GM21381 (cell line): Measurements from ENCODE around the gene TNFRSF14.

Experiments
- ATAC-seq: cut with Tn5 transposase; IDR thresholded peaks from one replicate; pipeline ENCODE4 v1.9.1; 2021; ENCODE audit warnings: mild to moderate bottlenecking, moderate library complexity; ENCODE audit not compliant: unreplicated experiment

The TNFRSF14 gene

GRCh38 chr1:2597441-2598328 is 41.5 kb downstream of the TNFRSF14 start:
- no peak for ATAC-seq

DNA sequence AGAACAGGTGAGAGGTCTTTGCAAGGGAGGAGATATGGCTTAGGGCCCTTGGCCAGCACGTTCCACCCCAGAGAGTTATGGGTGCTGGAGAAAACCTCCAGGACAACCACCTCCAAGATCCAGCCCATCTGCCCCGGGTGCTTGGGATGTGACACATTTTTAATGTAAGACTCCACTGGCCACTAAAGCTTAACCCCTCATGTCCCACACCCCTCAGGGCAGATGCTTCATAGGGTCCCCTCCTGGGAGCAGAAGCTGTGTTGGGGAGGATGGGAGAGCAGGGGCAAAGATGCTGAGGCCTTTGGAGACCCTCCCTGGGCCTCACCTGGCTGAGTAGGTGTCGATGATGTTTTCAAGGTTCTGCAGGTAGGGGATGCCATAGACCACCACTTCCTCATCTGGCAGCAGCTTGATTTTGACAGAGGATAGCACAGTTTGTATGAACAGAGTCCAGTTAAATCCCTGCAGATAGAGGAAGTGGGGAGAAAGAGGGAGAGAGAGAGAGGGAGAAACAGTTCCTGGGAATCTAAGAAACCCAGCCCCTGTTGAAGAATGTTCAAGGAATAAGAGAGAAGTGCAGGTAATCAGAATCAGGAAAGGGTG is 42.3 kb downstream of the TNFRSF14 start:
- no peak for ATAC-seq

DNA sequence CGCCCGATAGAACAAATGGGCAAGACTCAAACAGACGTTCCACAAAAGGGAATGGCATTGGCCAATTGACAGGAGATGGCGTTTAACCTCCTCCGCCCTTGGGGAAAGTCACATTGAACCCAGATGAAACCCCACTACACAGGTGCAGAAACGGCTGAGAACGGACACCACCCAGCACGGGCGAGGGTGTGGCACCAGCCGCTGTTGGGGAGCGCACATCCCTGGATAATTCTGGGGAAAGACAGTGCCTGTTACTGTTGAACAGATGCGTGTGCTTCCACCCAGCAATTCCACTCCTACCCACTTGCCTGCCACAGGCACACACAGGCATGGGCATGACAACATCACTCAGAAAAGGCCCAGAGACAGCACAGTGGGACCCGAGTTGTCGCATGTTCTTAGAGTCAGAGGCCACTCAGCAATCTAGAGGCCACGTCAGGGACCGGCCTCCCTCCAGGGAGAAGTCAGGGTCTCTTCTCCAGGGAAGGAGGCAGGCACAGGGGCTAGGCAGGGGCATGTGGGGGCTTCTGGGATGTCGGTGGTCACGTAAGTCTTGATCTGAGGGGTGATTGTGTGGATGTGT is 45.6 kb downstream of the TNFRSF14 start:
- no peak for ATAC-seq

DNA sequence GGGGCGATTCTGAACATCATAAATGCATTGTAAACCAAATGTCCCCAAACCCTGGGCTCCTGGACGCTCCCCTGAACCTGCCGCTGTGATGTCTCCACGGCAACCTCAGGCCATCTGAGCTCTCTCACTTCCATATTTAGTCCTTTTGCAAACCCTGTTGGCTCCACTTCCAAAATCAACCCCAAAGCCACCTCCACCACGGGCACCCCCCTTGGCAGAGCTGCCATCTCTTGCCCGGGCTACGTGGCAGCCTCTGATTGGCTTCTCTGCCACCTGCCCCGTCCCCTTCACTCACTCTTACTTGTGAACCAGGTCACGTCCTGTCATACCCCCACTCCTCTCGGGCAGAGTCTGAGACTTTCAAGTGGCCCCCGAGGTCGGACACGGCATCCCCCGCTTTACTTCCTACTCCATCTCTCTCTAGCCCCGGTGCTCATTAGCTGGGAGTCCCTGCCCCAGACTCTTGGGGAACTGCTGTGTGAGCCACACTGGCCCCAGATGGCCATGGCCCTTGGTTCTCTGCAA is 46.2 kb downstream of the TNFRSF14 start:
- ATAC-seq: no peak

- no peak for ATAC-seq
Observed at GRCh38 chr1:2602866-2603520, 46.8 kb downstream of the TNFRSF14 start.

DNA sequence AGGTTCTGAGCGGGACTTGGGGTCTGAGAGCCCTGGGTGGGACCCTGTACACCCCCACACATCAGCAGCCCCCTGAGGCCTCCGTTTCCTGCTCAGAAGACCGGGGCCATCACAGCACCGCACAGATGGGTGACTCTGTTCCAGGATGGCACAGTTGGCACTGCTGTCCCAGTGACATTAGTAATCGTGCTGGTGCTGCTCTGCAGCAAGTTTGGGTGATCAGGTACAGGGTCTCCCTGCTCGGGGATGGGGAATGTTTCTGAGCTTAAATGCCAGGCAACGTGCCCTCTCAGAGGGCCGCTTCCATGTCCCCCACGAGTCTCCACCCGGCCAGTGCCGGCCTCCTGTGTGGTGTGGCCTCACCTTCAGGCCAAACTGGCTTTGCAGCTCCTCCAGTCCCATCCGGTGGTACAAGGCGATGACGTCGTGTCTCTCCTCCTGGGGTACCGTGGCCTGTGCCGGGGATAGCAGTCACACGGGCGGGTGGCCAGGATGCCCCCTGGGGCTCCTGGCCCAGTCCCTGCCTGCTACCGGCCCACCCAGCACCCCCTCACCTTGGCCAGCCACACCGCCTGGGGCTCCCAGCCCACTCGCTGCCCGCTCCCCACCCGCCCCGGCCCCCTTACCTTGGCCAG is 47.5 kb downstream of the TNFRSF14 start:
- ATAC-seq: no peak

DNA sequence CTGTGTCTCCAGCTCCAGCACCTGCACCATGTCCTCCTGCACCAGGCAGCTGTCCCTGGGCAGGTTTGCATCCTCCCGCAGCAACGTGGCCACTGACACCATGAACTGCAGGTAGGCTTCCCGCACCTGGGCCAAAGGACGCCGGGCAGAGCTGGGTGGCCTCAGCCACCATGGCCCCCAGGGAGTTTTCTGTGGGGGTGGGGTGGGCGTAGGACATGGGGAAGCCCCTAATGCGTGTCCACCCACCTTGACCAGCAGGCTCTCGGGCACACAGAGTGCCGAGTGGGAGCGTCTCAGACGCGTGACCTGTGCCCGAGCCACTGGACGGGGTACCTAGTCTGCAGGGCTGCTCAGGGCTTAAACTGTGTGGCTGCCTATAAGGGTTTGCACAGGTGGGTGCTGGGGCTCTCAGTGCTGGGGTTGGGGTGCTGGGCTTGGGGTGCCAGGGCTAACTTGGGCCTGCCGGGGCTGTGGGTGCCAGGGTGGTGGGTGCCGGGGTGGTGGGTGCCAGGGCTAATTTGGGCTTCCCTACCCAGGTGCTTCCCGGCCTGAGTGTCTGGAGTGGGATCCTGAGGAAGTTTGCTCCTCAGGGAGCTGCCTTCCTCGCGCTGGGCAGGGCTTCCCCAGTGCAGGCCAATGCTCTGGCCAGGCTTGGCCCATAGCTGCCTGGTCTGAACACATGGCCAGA is 48.1 kb downstream of the TNFRSF14 start:
- no peak for ATAC-seq

DNA sequence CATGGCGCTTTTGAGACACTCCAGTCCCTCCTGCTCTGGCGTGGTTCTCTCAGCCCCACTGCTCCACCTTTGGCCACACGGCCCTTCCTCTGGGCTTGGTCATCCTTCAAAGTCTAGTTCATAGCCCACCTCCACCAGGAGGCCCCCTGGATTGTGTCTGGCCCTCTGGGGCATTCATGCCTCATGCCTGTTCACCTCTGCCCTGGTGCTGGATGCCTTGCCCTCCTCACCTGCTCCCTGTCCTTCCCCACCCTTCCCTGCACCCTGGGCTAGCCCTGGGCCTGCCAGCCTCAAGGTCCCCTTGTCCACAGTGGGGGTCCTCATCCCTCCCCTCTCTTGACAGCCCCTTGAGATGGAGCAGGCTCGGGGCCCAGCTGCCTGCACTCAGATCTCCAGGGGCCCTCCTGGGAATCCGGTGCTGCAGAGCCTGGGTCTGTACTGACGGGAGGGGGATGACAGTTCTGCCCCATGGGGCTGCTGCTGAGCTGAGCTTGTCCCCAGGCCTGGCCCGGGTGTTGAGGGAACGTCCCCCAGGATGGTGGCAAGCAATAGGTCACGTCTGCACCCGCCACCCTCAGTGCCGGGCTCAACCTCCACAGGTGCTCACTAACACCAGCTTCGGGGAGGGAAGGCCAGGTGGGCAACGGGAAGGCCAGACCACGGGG is 48.8 kb downstream of the TNFRSF14 start:
- no peak for ATAC-seq

DNA sequence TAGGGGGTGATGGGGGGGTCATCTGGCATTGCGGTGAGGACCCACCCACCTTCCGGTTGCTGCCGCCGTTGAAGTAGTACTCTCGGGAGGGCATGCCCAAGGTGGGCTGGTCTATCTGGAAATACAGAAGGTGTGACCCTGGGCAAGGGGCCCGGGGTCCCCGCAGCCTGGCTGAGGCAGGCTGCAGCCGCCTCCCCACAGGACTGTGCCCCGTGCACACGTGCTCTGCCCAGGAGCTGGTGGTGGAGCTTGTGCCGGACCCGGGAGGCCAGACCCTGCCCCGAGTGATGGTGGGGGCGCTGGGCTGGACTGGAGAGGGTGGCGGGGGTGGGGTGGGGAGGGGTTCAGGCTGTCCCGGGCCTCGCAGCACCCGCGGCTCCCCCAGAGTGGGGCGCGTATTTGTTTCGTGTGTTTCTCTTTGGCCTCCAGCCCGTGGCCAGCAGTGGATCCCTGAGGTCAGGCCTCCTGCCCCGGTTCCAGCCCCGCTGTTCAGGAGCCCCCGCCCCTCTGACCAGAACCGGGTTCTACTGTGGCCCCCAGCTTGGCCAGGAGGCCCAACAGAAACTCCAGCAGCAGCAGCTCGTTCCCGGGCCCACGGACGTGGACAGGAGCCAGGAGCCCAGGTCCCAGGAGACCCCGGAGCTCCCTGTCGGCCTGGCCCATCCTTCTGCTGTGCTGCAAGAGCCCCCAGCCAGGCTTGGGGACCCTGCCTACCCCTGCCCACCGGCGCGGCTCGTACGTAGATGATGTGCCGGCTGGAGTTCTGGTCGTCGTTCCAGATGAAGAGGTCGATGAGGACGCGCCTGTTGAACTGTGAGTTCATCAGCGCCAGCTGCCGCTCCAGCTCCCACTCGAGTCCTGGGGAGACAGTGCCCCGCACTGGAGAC is 49.6 kb downstream of the TNFRSF14 start:
- ATAC-seq: no peak

DNA sequence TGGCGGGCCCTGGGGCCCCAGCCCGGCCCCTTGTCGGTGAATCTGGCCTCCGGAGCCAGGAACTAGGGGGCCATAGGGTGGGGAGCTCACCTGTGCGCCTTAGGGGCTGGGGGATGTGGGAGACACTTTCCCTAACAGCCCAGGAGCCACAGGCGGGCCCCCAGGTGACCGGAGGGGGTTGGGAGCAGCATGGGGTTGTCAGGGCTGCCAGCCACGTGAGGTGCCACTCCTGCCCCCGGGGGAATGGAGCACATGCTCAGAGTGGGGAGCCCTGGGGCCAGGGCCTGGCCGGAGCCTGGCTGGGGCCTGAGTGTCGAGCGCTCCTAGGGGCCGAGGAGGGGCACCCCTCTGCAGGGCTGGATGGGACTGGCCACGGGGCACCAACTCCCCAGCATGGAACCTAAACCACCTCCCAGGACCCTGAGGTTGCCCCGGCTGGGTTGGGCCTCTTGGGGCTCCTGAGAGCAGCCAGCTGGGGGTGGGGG is 50.3 kb downstream of the TNFRSF14 start:
- no peak for ATAC-seq

GRCh38 chr1:2606881-2607621 is 50.9 kb downstream of the TNFRSF14 start:
- ATAC-seq: no peak

DNA sequence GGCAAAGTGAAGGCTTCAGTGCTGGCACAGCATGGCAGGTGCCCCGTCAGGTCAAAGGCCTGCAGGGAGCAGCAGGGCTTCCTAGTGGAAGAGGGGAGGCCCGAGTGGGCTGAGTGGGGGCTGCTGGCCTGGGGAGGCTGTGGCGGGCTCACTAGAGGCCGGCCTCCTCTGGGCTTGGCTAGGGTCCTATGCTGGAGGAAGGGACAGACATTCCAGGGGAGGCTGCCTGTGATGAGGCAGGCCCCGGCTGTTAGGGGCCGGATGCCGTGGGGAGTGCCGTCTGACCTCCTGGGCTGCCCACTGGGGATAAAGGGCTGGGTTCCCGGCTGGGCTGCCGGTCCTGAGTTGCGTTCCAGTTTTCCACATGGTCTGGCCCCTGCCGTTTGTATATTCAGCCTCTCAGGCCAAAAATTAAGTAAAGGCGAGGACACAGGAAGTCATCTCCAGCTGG is 51.5 kb downstream of the TNFRSF14 start:
- ATAC-seq: no peak

- ATAC-seq: no peak
Observed at GRCh38 chr1:2609319-2610035, 53.3 kb downstream of the TNFRSF14 start.

GRCh38 chr1:2610036-2610959 is 54.1 kb downstream of the TNFRSF14 start:
- no peak for ATAC-seq

- no peak for ATAC-seq
Observed at GRCh38 chr1:2611031-2611501, 54.9 kb downstream of the TNFRSF14 start.
